G401 (cell line): ENCODE results near the gene ANKRD33. TPM values are rescaled to one million over a fixed set of nuclear protein-coding genes. Genes with fewer than 3 reads are reported as not detected.

Experiments
- DNase-seq: peaks from one replicate; pipeline ENCODE4 v3.0.0-alpha.2; 2015; ENCODE audit warnings: low spot score
- in situ Hi-C: cut with HindIII; loops from 2 replicates; pipeline ENCODE4 v1.10.0; 2016; ENCODE audit warnings: low sequenced_read_pairs, mixed read lengths
- total RNA-seq: library from RNA; depleted of rRNA; stranded (reverse); fragments of >200 nt; shearing (Covaris generic); gene quantifications from 2 replicates; pipeline ENCODE4 v1.2.3, GENCODE V29; 2014

The ANKRD33 gene
- total RNA-seq, 1 experiment from 2014 or later: not detected

DNA sequence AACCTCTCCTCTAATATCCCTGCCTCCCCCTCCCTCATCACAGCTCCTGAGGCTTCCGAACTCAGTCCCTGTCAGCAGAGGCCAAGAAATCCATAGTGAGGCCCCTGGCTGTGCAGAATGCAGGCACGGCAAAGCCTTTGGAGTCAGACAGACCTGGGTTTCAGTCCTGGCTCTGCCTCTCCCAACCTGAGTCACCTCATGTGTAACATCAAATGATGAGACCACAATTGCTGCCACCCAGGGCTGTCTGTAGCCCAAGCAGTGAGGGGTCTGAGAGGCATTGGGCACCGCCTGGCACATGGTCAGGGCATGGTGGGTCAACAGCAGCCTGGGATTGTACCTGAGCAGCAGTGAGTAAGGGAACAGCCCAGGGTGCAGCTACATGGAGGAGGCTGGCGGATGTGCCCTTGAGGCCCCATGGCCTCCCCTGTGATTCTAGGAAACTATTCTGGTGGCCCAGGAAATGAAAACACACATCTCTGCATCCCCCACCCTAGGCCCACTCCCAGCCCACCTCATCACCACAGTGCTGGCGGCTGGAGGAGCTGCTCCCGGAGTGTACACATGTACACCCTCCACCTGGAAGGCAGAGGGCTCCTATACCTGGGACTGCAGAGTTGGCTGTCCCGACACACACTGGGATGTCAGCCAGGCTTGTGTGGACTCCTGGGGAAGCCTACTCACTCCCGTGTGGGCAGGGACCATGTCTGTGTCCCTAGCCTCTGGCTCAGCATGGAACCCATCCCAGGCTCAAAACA lies 7.7 kb downstream of the ANKRD33 start:
- in situ Hi-C loops: no loop called here

DNA sequence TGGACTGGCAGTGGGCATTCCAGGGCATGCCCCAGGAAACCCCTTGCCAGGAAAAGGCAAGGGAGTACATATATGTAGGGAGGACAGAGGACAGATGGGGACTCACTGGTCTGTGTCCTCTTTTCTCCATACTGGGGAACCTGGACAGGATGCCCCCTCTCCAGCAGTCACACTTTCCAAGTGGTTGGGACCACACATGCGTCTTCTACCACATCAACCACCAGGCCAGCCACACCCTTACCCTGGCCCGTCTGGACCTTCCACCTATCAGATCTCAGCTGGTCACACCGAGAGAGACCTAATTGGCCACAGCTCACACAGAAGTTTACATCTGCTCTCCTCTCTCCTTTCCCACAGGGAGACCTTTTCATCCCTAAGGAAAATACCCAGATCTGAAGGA lies 8.3 kb downstream of the ANKRD33 start:
- in situ Hi-C loops: no loop called here
- no peak for DNase-seq

More for the DNA sequence above, 7.7 kb downstream of the ANKRD33 start:
- no peak for DNase-seq

DNA sequence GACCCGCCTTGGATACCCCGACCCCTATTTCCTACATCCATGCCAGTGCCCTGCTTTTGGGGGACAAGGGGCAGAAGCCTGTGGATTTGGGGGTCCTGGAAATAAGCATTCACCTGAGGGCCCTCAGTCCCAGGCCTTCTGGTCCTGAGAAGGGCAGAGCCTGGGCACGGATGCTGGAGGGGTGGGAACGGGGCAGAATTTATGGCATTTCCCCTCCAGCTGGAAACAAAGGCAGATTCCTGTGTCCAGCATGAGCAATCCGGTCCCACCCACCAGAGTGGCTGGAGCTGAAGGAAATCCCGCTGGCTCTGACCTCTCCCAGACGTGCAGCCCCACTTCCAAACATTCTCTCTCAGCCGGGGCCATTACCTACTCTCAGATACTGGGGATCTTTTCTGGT lies 9.3 kb downstream of the ANKRD33 start:
- DNase-seq: no peak
- in situ Hi-C loops: no loop called here

GRCh38 chr12:51898506-51898905 lies 10.6 kb downstream of the ANKRD33 start:
- DNase-seq: no peak
- in situ Hi-C loops: no loop called here

DNA sequence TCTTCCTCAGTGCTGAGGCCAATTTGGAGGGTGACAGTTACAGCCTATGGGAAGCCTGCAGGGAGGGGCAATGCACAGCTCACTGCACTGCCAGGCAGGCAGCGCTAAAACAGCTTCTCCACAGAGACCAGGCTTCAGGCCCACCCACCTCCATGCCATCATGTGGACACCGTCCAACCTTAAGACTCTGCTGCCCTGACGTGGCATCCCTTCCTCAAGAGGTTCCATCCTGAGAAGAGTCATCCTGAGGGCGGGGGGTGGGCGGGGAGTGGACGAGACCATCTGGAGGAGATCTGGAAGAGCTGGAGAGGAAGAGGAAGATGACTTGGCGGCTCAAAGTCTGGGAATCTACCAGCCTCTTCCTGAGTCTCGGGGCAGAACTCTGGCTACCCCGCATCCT lies 11.0 kb downstream of the ANKRD33 start:
- in situ Hi-C loops: no loop called here
- no peak for DNase-seq

GRCh38 chr12:51900323-51900889 lies 12.5 kb downstream of the ANKRD33 start:
- in situ Hi-C loops: no loop called here
- no peak for DNase-seq

- in situ Hi-C loops: no loop called here
- DNase-seq: no peak
Observed at GRCh38 chr12:51901121-51901817, 13.4 kb downstream of the ANKRD33 start.

GRCh38 chr12:51901881-51902280 lies 14.0 kb downstream of the ANKRD33 start:
- in situ Hi-C loops: no loop called here
- no peak for DNase-seq

DNA sequence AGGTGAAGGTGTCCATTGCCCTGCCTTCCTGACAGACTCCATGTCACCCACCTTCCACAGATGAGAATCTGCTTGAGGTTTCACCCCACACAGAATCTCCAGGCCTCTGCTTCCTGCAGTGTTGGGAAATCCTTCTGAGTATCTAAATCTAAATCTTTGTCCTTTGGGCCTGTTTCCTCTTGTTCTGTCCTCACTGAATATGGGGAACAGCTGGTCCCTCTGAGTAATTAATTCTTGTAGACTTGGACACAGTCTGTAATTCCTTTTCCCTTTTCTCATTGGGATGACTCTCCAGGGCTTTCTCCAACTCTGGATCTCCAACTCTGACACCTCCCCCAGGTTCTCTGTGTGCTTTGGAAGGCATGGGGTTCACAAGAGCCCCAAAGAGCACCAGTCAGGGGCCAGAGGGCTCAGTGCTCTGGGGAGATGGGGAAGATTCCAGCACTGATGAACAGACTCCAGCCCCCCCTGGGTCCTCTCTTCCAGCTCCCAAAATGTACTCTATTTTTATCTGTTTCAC lies 17.1 kb downstream of the ANKRD33 start:
- no peak for DNase-seq
- in situ Hi-C loops: no loop called here

GRCh38 chr12:51905471-51906429 lies 17.8 kb downstream of the ANKRD33 start:
- DNase-seq: no peak
- in situ Hi-C loops: no loop called here

DNA sequence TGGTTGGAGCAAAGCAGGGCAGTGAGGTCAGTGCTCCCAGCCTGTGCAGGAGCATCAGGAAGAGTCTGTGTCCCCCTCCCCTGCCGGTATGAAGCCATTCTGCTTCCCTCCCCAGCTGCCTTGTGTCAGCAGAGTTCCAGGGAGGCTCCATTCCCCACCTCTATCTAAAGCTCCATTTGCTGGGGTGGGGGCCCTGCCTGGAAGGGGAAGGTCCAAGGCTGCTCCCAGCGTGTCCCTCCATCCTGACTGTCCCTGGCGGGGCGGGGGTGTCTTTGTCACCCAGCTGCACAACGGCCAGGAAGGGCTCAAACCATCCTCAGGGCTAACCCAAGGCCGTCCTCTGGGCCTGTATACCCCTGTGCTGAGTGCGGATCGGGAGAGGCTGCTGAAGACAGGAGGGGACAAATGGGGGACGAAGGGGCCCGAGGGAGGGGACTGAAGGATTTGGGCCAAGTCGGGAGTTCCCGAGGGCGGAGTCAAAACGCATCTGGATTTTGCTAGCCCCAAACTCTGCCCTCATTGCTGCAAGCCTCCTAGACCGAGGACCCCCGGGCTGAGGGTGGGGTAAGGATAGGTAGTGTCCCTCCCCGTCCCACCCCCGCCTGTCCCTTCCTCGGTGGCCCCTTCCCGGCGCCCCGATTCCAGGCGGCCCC lies 18.7 kb downstream of the ANKRD33 start:
- in situ Hi-C loops: no loop called here
- no peak for DNase-seq

DNA sequence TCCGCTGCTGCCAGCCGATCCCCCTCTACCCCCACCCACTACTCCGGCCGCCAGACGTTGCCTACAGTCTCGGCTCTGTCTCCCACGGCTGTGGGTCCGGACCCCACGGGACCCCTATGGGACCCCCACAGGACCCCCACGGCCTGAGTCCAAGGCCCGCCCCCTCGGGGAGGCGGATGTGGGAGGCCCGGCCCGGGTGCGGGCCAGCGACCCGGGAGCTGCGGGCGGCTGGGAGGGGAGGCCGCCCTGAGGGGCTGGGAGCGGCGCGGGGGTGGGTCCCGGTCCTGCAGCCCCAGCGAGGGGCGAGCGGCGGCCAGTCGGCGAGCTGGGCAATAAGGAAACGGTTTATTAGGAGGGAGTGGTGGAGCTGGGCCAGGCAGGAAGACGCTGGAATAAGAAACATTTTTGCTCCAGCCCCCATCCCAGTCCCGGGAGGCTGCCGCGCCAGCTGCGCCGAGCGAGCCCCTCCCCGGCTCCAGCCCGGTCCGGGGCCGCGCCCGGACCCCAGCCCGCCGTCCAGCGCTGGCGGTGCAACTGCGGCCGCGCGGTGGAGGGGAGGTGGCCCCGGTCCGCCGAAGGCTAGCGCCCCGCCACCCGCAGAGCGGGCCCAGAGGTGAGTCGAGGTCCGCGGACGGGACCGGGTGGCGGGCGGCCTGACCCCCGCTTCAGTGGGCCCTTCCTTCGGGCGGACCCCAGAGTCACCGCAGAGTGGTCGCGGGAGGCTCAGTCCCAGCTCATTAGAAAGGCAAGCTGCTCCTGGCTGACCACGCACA lies 19.4 kb downstream of the ANKRD33 start, which contains the start of gene ACVRL1:
TSS of gene ACVRL1 (plus strand) at position 422 of the 773 bp plus-strand sequence. CDS start 4,971 bp downstream, outside the sequence.
- no peak for DNase-seq
- in situ Hi-C loops: no loop called here

GRCh38 chr12:51907856-51908425 lies 20.0 kb downstream of the ANKRD33 start:
- in situ Hi-C loops: no loop called here
- no peak for DNase-seq

DNA sequence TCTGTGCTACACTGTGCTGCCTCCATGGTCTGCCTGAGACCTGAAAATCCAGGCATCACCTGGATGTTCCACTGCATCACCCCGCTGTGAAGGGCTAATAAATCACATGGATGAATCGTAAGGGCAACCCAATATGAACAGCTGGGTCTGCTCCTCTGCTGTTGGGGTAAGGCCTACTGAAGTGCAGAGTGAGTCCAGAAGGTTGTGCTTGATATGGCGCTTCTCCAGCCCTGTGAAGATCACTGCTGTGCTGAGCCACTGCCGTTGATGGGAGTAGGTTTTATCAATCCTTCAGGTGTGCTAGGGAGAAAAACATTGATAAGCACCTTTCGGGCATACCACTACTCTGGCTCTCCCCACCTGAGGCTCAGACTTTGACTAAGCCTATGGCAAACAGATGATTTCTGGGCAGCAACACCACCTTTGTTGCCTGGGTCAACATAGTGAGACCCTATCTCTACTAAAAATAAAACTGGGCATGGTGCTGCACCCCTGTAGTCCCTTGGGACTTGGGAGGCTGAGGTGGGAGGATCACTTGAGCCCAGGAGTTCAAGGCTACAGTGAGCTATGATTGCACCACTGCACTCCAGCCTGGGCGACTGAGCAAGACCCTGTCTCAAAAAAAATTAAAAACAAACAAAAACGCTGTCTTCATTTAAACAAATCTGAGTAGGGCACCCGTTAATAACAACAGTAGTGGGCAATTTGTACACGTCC lies 21.1 kb downstream of the ANKRD33 start:
- in situ Hi-C loops: no loop called here
- DNase-seq: no peak

DNA sequence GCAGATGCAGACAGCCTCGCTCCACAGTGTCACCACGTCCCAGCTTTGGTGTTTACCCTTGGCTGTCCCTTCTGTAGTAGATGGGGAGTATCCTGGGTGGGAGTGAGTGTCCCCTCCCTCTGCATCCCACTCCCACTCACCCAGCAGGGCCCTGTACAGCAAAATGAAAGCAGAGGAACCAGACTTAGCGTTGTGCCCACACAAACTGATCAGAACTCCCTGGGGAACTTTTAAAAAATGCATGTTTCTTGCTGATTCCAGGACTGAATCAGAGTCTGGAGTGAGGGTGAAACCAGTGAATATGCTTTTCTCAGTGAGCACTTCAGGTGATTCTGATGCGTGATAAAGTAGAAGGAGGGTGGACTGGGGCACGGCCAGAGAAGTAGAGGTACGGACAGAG lies 22.3 kb downstream of the ANKRD33 start:
- in situ Hi-C loops: no loop called here
- DNase-seq: no peak

DNA sequence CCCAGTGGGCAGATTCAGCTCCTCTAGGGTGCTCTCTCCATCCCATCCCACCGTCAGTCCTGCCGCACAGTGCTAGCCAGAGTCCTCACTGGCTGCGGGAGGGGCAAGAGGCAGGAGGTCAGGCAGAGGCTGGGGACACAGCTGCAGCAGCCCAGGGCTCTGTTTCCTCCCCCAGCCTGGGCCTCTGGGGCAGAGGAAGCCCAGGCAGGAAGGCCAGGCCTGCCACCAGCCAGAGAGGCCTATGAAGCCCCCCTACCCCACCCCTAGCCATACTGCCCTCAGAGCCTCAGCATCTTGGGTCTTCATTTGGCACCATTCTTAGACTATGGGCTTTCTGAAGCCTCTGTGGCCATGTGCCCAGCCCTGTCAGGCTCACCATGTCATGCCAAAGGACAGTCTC lies 22.8 kb downstream of the ANKRD33 start:
- no peak for DNase-seq

GRCh38 chr12:51911307-51911706 lies 23.4 kb downstream of the ANKRD33 start:
- in situ Hi-C loops: no loop called here
- no peak for DNase-seq

More for the DNA sequence above, 22.8 kb downstream of the ANKRD33 start:
- in situ Hi-C loops: no loop called here
